HepG2 (cell line): Measurements from ENCODE around the gene NTF3.

Source experiments
- FOXA1 ChIP-seq, 2 experiments: fragments of 450-650 bp in 1 of 2; sonication (generic) in 1 of 2; formaldehyde crosslinking in 1 of 2; IDR thresholded peaks; 2 replicates each; pipeline versions ENCODE4 v1.4.0 to v1.6.1; 2016 to 2020; ENCODE audit warnings: missing genetic modification reagents in 1 of 2
- JUND ChIP-seq: sonication (generic); formaldehyde crosslinking; IDR thresholded peaks from 2 replicates; pipeline ENCODE4 v1.8.0; 2022; ENCODE audit warnings: mild to moderate bottlenecking, missing genetic modification reagents
- MAF1 ChIP-seq: sonication (generic); formaldehyde crosslinking; IDR thresholded peaks from 2 replicates; pipeline ENCODE4 v1.5.0; 2020; ENCODE audit warnings: missing genetic modification reagents, borderline replicate concordance
- NCOA1 ChIP-seq: sonication (generic); formaldehyde crosslinking; IDR thresholded peaks from 2 replicates; pipeline ENCODE4 v1.9.0; 2021; ENCODE audit warnings: missing genetic modification reagents
- STAT6 ChIP-seq: sonication (generic); formaldehyde crosslinking; IDR thresholded peaks from 2 replicates; pipeline ENCODE4 v1.4.0; 2020; ENCODE audit warnings: missing genetic modification reagents, mild to moderate bottlenecking, borderline replicate concordance
- USF2 ChIP-seq, 2 experiments: sonication (generic) in 1 of 2; formaldehyde crosslinking in 1 of 2; IDR thresholded peaks; 2 replicates each; pipeline versions ENCODE4 v1.5.1 to v1.6.1; 2011 to 2020; ENCODE audit warnings: borderline replicate concordance in 1 of 2, low read depth in 1 of 2, low read length in 1 of 2, mild to moderate bottlenecking in 1 of 2, missing genetic modification reagents in 1 of 2, moderate library complexity in 1 of 2
- ZNF556 ChIP-seq: sonication (generic); formaldehyde crosslinking; IDR thresholded peaks from 2 replicates; pipeline ENCODE4 v1.4.0; 2020; ENCODE audit warnings: mild to moderate bottlenecking, missing genetic modification reagents, borderline replicate concordance
- TF ChIP-seq, protein P1 (sequence below): sonication (generic); formaldehyde crosslinking; IDR thresholded peaks from 2 replicates; pipeline ENCODE4 v1.5.0; 2020; ENCODE audit warnings: mild to moderate bottlenecking, missing genetic modification reagents, moderate library complexity
- TF ChIP-seq, protein P2 (sequence below): IDR thresholded peaks from 2 replicates; pipeline ENCODE4 v1.6.1; 2016; ENCODE audit warnings: low read depth

DNA sequence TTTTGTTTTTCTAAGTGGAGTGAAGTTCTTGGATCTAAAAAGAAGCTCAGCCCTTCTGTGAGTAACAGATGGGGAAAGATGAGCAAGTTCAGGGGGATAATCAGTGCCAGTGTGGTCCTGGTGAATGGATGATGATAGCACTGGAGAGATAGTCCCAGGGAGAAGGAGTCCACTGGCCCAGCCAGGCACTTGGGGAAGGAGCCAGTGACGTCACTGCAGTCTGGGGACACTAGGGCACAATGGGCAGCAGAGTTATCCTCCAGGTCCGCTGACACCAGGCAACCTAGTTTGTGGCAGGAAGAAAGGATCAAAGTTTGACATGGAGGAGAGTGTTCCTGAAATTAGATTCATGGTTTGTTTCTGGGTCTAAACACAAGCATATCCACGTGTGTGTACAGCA, 101.5 kb downstream of the NTF3 start:
- TF ChIP-seq JUND (CRISPR knock-in tag) (no peak), MAF1 (CRISPR knock-in tag) (no peak), STAT6 (CRISPR knock-in tag) (no peak), USF2 (IDR thresholded peaks at IDR 0.05; ENCODE audit: low read depth, low read length) (no peak), USF2 (CRISPR knock-in tag; IDR thresholded peaks at IDR 0.05; ENCODE audit: borderline replicate concordance) (no peak), ZNF556 (CRISPR knock-in tag) (no peak), FOXA1 (IDR thresholded peaks at IDR 0.05) (no peak), FOXA1 (CRISPR knock-in tag; IDR thresholded peaks at IDR 0.05) (no peak), NCOA1 (CRISPR knock-in tag) (no peak)
- TF ChIP-seq, protein P1, sequence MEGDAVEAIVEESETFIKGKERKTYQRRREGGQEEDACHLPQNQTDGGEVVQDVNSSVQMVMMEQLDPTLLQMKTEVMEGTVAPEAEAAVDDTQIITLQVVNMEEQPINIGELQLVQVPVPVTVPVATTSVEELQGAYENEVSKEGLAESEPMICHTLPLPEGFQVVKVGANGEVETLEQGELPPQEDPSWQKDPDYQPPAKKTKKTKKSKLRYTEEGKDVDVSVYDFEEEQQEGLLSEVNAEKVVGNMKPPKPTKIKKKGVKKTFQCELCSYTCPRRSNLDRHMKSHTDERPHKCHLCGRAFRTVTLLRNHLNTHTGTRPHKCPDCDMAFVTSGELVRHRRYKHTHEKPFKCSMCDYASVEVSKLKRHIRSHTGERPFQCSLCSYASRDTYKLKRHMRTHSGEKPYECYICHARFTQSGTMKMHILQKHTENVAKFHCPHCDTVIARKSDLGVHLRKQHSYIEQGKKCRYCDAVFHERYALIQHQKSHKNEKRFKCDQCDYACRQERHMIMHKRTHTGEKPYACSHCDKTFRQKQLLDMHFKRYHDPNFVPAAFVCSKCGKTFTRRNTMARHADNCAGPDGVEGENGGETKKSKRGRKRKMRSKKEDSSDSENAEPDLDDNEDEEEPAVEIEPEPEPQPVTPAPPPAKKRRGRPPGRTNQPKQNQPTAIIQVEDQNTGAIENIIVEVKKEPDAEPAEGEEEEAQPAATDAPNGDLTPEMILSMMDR, result no peak
- TF ChIP-seq, protein P2, sequence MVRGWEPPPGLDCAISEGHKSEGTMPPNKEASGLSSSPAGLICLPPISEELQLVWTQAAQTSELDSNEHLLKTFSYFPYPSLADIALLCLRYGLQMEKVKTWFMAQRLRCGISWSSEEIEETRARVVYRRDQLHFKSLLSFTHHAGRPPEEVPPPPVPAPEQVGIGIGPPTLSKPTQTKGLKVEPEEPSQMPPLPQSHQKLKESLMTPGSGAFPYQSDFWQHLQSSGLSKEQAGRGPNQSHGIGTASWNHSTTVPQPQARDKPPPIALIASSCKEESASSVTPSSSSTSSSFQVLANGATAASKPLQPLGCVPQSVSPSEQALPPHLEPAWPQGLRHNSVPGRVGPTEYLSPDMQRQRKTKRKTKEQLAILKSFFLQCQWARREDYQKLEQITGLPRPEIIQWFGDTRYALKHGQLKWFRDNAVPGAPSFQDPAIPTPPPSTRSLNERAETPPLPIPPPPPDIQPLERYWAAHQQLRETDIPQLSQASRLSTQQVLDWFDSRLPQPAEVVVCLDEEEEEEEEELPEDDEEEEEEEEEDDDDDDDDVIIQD (CRISPR knock-in tag), result no peak
